Putamen (tissue), 1 donor: ENCODE results near the gene ALDH3A1.
"Not testable (repeated sequence)": the region's sequence is repeated elsewhere in the genome, so short reads cannot be mapped to it uniquely, and the experiment has no call there.

Experiments
- DNase-seq: peaks from one replicate; pipeline ENCODE4 v3.0.0-alpha.2; 2016; ENCODE audit warnings: low spot score

The ALDH3A1 gene

GRCh38 chr17:19747829-19748806, at the start of gene ALDH3A1:
ALDH3A1 (minus strand) TSS chr17:19748298; CDS start chr17:19745129, 3,169 bp downstream.
- no peak for DNase-seq

- DNase-seq, result no peak
Measured at GRCh38 chr17:19796457-19796856, 48.4 kb upstream of the ALDH3A1 start.

GRCh38 chr17:19791918-19792550, 43.9 kb upstream of the ALDH3A1 start:
- DNase-seq, result no peak

GRCh38 chr17:19787733-19788357, 39.7 kb upstream of the ALDH3A1 start:
- DNase-seq, result peak; percentile 18

- DNase-seq, result no peak
Measured at GRCh38 chr17:19785854-19786253, 37.8 kb upstream of the ALDH3A1 start.

GRCh38 chr17:19781488-19782458, 33.7 kb upstream of the ALDH3A1 start:
- no peak for DNase-seq

- no peak for DNase-seq
Measured at GRCh38 chr17:19780846-19781245, 32.7 kb upstream of the ALDH3A1 start.

- no peak for DNase-seq
Measured at GRCh38 chr17:19773534-19773933, 25.4 kb upstream of the ALDH3A1 start.

- no peak for DNase-seq
Measured at GRCh38 chr17:19771971-19772630, 24.0 kb upstream of the ALDH3A1 start.

- no peak for DNase-seq
Measured at GRCh38 chr17:19770985-19771735, 23.1 kb upstream of the ALDH3A1 start.

- no peak for DNase-seq
Measured at GRCh38 chr17:19769946-19770652, 22.0 kb upstream of the ALDH3A1 start.

GRCh38 chr17:19768046-19768782, 20.1 kb upstream of the ALDH3A1 start:
- DNase-seq, result no peak

GRCh38 chr17:19766421-19767270, 18.5 kb upstream of the ALDH3A1 start:
- peak; percentile 70 for DNase-seq

- DNase-seq, result no peak
Measured at GRCh38 chr17:19766016-19766415, 17.9 kb upstream of the ALDH3A1 start.

GRCh38 chr17:19763991-19764390, 15.9 kb upstream of the ALDH3A1 start:
- not testable (repeated sequence) for DNase-seq

- DNase-seq, result no peak
Measured at GRCh38 chr17:19763416-19763815, 15.3 kb upstream of the ALDH3A1 start.

GRCh38 chr17:19762515-19762961, 14.4 kb upstream of the ALDH3A1 start:
- DNase-seq, result no peak

GRCh38 chr17:19760746-19761145, 12.6 kb upstream of the ALDH3A1 start:
- no peak for DNase-seq
